Stomach smooth muscle (tissue), 2 donors: ENCODE results near the gene PCDHB10.
"Not testable (repeated sequence)": the region's sequence is repeated elsewhere in the genome, so short reads cannot be mapped to it uniquely, and the experiment has no call there.

Experiments used
- H3K27ac ChIP-seq: one replicate; pipeline ENCODE4 v1.7.0; 2013; ENCODE audit warnings: mild to moderate bottlenecking, low read length, inconsistent platforms
- H3K27me3 ChIP-seq, 2 donors: one replicate each; pipeline ENCODE4 v1.7.0; 2013; ENCODE audit warnings: low read length in 2 of 2; ENCODE audit not compliant: insufficient read depth in 2 of 2, control insufficient read depth in 1 of 2
- H3K36me3 ChIP-seq, 2 donors: one replicate each; pipeline ENCODE4 v1.7.0; 2013; ENCODE audit warnings: low read length in 2 of 2; ENCODE audit not compliant: control insufficient read depth in 2 of 2, insufficient read depth in 2 of 2
- H3K4me1 ChIP-seq: one replicate; pipeline ENCODE4 v1.7.0; 2013; ENCODE audit warnings: low read length; ENCODE audit not compliant: control insufficient read depth, insufficient read depth
- H3K4me3 ChIP-seq, 2 donors: one replicate each; pipeline ENCODE4 v1.7.0; 2013; ENCODE audit warnings: low read length in 2 of 2
- H3K9ac ChIP-seq, 2 donors: one replicate each; pipeline ENCODE4 v1.7.0; 2013; ENCODE audit warnings: low read length in 2 of 2, mild to moderate bottlenecking in 1 of 2
- H3K9me3 ChIP-seq, 2 donors: one replicate each; pipeline ENCODE4 v1.7.0; 2013; ENCODE audit warnings: low read length in 2 of 2; ENCODE audit not compliant: control insufficient read depth in 2 of 2
- donor health status: healthy.
- donor health status: Pancreatic carcinoma.

The PCDHB10 gene

GRCh38 chr5:141174291-141175104 lies 17.7 kb upstream of the PCDHB10 start:
- H3K36me3 ChIP-seq, H3K4me1 ChIP-seq, H3K4me3 ChIP-seq, H3K9ac ChIP-seq, H3K27ac ChIP-seq: not testable (repeated sequence)
- Histone ChIP-seq H3K9me3 (peaks cover 31 to 35% of the 10 kb centered on the region in 2 donors), H3K27me3 (peaks cover 6 to 12% of the 10 kb centered on the region in 2 donors)

GRCh38 chr5:141175933-141176332 lies 16.2 kb upstream of the PCDHB10 start:
- Histone ChIP-seq H3K27ac (no peak overlapping the region), H3K4me3 (no peak overlapping the region), H3K36me3 (no peaks in the 10 kb centered on the region), H3K27me3 (peaks cover 6 to 12% of the 10 kb centered on the region in 2 donors), H3K4me1 (no peaks in the 10 kb centered on the region), H3K9me3 (peaks cover 31 to 35% of the 10 kb centered on the region in 2 donors), H3K9ac (no peak overlapping the region)

- H3K36me3 ChIP-seq, H3K9ac ChIP-seq, H3K4me1 ChIP-seq, H3K27ac ChIP-seq, H3K4me3 ChIP-seq: not testable (repeated sequence)
- Histone ChIP-seq H3K27me3 (peaks cover 6 to 15% of the 10 kb centered on the region in 2 donors), H3K9me3 (peaks cover 32 to 36% of the 10 kb centered on the region in 2 donors)
Measured at GRCh38 chr5:141177577-141178191, 14.5 kb upstream of the PCDHB10 start, which contains the start of gene PCDHB8. Gene PCDHB8 (plus strand): TSS chr5:141177790. CDS start chr5:141178035, 245 bp downstream.

GRCh38 chr5:141179371-141179770 lies 12.8 kb upstream of the PCDHB10 start:
- H3K4me3 ChIP-seq, H3K4me1 ChIP-seq, H3K36me3 ChIP-seq, H3K9ac ChIP-seq, H3K27ac ChIP-seq: not testable (repeated sequence)
- Histone ChIP-seq H3K9me3 (peaks cover 30 to 38% of the 10 kb centered on the region in 2 donors), H3K27me3 (peaks cover 6 to 17% of the 10 kb centered on the region in 2 donors)

- not testable (repeated sequence) for H3K4me1 ChIP-seq, H3K4me3 ChIP-seq, H3K9ac ChIP-seq, H3K36me3 ChIP-seq, H3K27ac ChIP-seq
- Histone ChIP-seq H3K27me3 (peaks cover 5 to 16% of the 10 kb centered on the region in 2 donors), H3K9me3 (peaks cover 32 to 38% of the 10 kb centered on the region in 2 donors)
Measured at GRCh38 chr5:141179876-141180275, 12.3 kb upstream of the PCDHB10 start.

GRCh38 chr5:141180313-141180712 lies 11.8 kb upstream of the PCDHB10 start:
- Histone ChIP-seq H3K4me3 (no peak overlapping the region), H3K4me1 (no peaks in the 10 kb centered on the region), H3K27me3 (peaks cover 3 to 14% of the 10 kb centered on the region in 2 donors), H3K27ac (no peak overlapping the region), H3K9me3 (peaks cover 28 to 33% of the 10 kb centered on the region in 2 donors), H3K36me3 (peaks cover 0 to 3% of the 10 kb centered on the region in 2 donors), H3K9ac (no peak overlapping the region)

- Histone ChIP-seq H3K4me3 (peak within 1 kb of the TSS; percentile 55 to 67), H3K27me3 (peaks cover 1 to 15% of the 10 kb centered on the region in 2 donors), H3K9me3 (peaks cover 28 to 34% of the 10 kb centered on the region in 2 donors), H3K4me1 (no peaks in the 10 kb centered on the region), H3K27ac (no peak within 1 kb of the TSS), H3K36me3 (peaks cover 0 to 3% of the 10 kb centered on the region in 2 donors), H3K9ac (peak within 1 kb of the TSS in 1 of 2 donors; percentile 64)
Measured at GRCh38 chr5:141182248-141182647, 9.9 kb upstream of the PCDHB10 start, which contains the start of gene PCDHB16. Gene PCDHB16 (plus strand): TSS chr5:141182387. CDS start chr5:141182560, 173 bp downstream.

GRCh38 chr5:141184117-141184855 lies 7.9 kb upstream of the PCDHB10 start:
- not testable (repeated sequence) for H3K9ac ChIP-seq, H3K4me1 ChIP-seq, H3K4me3 ChIP-seq, H3K36me3 ChIP-seq, H3K27ac ChIP-seq
- H3K9me3 ChIP-seq: peaks cover 22 to 32% of the 10 kb centered on the region in 2 donors
- peaks cover 0 to 12% of the 10 kb centered on the region in 2 donors for H3K27me3 ChIP-seq

- Histone ChIP-seq H3K27ac (no peak within 1 kb of the TSS), H3K9ac (no peak within 1 kb of the TSS), H3K36me3 (peaks cover 0 to 3% of the 10 kb centered on the region in 2 donors), H3K4me3 (peak within 1 kb of the TSS in 1 of 2 donors; percentile 38), H3K27me3 (peaks cover 0 to 11% of the 10 kb centered on the region in 2 donors), H3K9me3 (peaks cover 21 to 38% of the 10 kb centered on the region in 2 donors), H3K4me1 (no peaks in the 10 kb centered on the region)
Measured at GRCh38 chr5:141186897-141187512, 5.1 kb upstream of the PCDHB10 start, which contains the start of gene PCDHB9. Gene PCDHB9 (plus strand): TSS chr5:141187161. CDS start chr5:141187319, 158 bp downstream.

- not testable (repeated sequence) for H3K27ac ChIP-seq, H3K9ac ChIP-seq, H3K36me3 ChIP-seq, H3K4me3 ChIP-seq, H3K27me3 ChIP-seq, H3K4me1 ChIP-seq
- H3K9me3 ChIP-seq: peaks cover 16 to 32% of the 10 kb centered on the region in 2 donors
Measured at GRCh38 chr5:141188682-141189081, 3.5 kb upstream of the PCDHB10 start.
